H1 (cell line): ENCODE data around the gene RBMS1. TPM values are rescaled to one million over a fixed set of nuclear protein-coding genes. Genes with fewer than 3 reads are reported as not detected.

Source experiments
- CTCF ChIA-PET: fragments of 300-600 bp; sonication (Branson Sonifier 250); formaldehyde crosslinking; loops from one replicate; lab custom pipeline; 2021; ENCODE audit not compliant: partially characterized antibody; lab: Charles Lee
- POLR2A ChIA-PET: fragments of 300-600 bp; sonication (Branson Sonifier 250); formaldehyde crosslinking; loops from one replicate; lab custom pipeline; 2021; ENCODE audit warnings: inconsistent platforms; ENCODE audit not compliant: partially characterized antibody; lab: Charles Lee
- DNase-seq, 2 experiments: peaks; one replicate each; pipeline versions ENCODE4 v3.0.0 to v3.0.0-alpha.2; 2010 to 2022; ENCODE audit warnings: low spot score in 2 of 2, low read depth in 1 of 2, mixed read lengths in 1 of 2
- FAIRE-seq: peaks from 2 replicates; lab custom pipeline; 2011; peaks lifted over from hg19 to GRCh38; lab: Jason Lieb, UNC
- H2AFZ ChIP-seq: 2 replicates; pipeline ENCODE4 v1.8.1; 2012; ENCODE audit warnings: low read length, inconsistent platforms
- H2AK5ac ChIP-seq: 2 replicates; pipeline ENCODE4 v1.6.1; 2013; ENCODE audit warnings: low read depth, low read length
- H2BK120ac ChIP-seq: replicated peaks from 2 replicates; pipeline ENCODE3; 2013; ENCODE audit warnings: low read depth, low read length, inconsistent platforms
- H2BK12ac ChIP-seq: 2 replicates; pipeline ENCODE4 v1.6.1; 2013; ENCODE audit warnings: low read depth, low read length
- H2BK15ac ChIP-seq: 2 replicates; pipeline ENCODE4 v1.6.1; 2013; ENCODE audit warnings: low read length
- H2BK20ac ChIP-seq: 2 replicates; pipeline ENCODE4 v1.6.1; 2013; ENCODE audit warnings: low read length
- H2BK5ac ChIP-seq: 2 replicates; pipeline ENCODE4 v1.6.1; 2013; ENCODE audit warnings: low read depth, low read length
- H3K14ac ChIP-seq: 2 replicates; pipeline ENCODE4 v1.6.1; 2013; ENCODE audit warnings: inconsistent platforms; ENCODE audit not compliant: insufficient read length
- H3K18ac ChIP-seq: 2 replicates; pipeline ENCODE4 v1.6.1; 2013; ENCODE audit warnings: low read length; ENCODE audit errors: extremely low read depth
- H3K23ac ChIP-seq: 2 replicates; pipeline ENCODE4 v1.6.1; 2013; ENCODE audit warnings: inconsistent platforms; ENCODE audit not compliant: insufficient read length
- H3K23me2 ChIP-seq: 2 replicates; pipeline ENCODE4 v1.6.1; 2013; ENCODE audit warnings: low read depth, low read length
- H3K27ac ChIP-seq: 2 replicates; pipeline ENCODE4 v1.6.1; 2011; ENCODE audit warnings: low read depth, low read length, inconsistent platforms
- H3K27me3 ChIP-seq, 4 experiments: replicated peaks in 1 of 4; 1 replicate in 1 of 4; 2 replicates in 3 of 4; pipeline versions ENCODE4 v1.6.1 to v1.8.1; 2011 to 2013; ENCODE audit warnings: low read length in 3 of 4, mild to moderate bottlenecking in 3 of 4, inconsistent platforms in 2 of 4, mixed read lengths in 2 of 4, moderate library complexity in 1 of 4; ENCODE audit not compliant: control insufficient read depth in 3 of 4, insufficient read depth in 3 of 4; ENCODE audit errors: extremely low read depth in 1 of 4
- H3K36me3 ChIP-seq, 4 experiments: 2 replicates each; pipeline versions ENCODE4 v1.6.1 to v1.8.1; 2011 to 2013; ENCODE audit warnings: mild to moderate bottlenecking in 4 of 4, low read length in 3 of 4, moderate library complexity in 2 of 4, control low read depth in 1 of 4, inconsistent platforms in 1 of 4; ENCODE audit not compliant: insufficient read depth in 4 of 4, control insufficient read depth in 2 of 4
- H3K4ac ChIP-seq: replicated peaks from 2 replicates; pipeline ENCODE3; 2013; ENCODE audit warnings: low read length, low read depth, mixed read lengths, inconsistent platforms; ENCODE audit not compliant: insufficient read length
- H3K4me1 ChIP-seq, 4 experiments: replicated peaks in 1 of 4; 1 replicate in 1 of 4; 2 replicates in 3 of 4; pipeline versions ENCODE4 v1.6.1 to v1.8.1; 2011 to 2013; ENCODE audit warnings: low read length in 3 of 4, inconsistent platforms in 2 of 4, mixed read lengths in 1 of 4; ENCODE audit not compliant: insufficient read depth in 4 of 4, control insufficient read depth in 3 of 4
- H3K4me2 ChIP-seq, 2 experiments: 2 replicates each; pipeline versions ENCODE4 v1.6.1 to v1.8.1; 2011 to 2013; ENCODE audit warnings: low read depth in 2 of 2, low read length in 2 of 2, control low read depth in 1 of 2, inconsistent platforms in 1 of 2, mild to moderate bottlenecking in 1 of 2; ENCODE audit not compliant: insufficient read depth in 1 of 2
- H3K4me3 ChIP-seq, 4 experiments: fragments of 200-600, 300-600 bp in 1 of 4; sonication (generic), shearing (Covaris generic), sonication (Bioruptor Twin) in 1 of 4; 2 replicates each; pipeline versions ENCODE4 v1.5.1 to v1.8.1; 2011 to 2016; ENCODE audit warnings: low read length in 4 of 4, low read depth in 3 of 4, control low read depth in 2 of 4, inconsistent platforms in 2 of 4, mild to moderate bottlenecking in 2 of 4, mixed read lengths in 1 of 4, moderate library complexity in 1 of 4; ENCODE audit not compliant: insufficient read depth in 2 of 4; ENCODE audit errors: extremely low read depth in 1 of 4
- H3K56ac ChIP-seq: replicated peaks from 2 replicates; pipeline ENCODE3; 2013; ENCODE audit warnings: low read depth, mild to moderate bottlenecking, mixed read lengths, low read length, inconsistent platforms; ENCODE audit not compliant: insufficient read length
- H3K79me1 ChIP-seq: 2 replicates; pipeline ENCODE4 v1.6.1; 2013; ENCODE audit warnings: low read depth, low read length, control low read depth
- H3K79me2 ChIP-seq, 2 experiments: 2 replicates each; pipeline versions ENCODE4 v1.6.1 to v1.8.1; 2012 to 2013; ENCODE audit warnings: low read length in 2 of 2, mild to moderate bottlenecking in 2 of 2, inconsistent platforms in 1 of 2; ENCODE audit not compliant: insufficient read depth in 2 of 2, control insufficient read depth in 1 of 2
- H3K9ac ChIP-seq, 4 experiments: replicated peaks in 1 of 4; 1 replicate in 1 of 4; 2 replicates in 3 of 4; pipeline versions ENCODE4 v1.6.1 to v1.8.1; 2011 to 2013; ENCODE audit warnings: low read depth in 3 of 4, low read length in 3 of 4, control low read depth in 2 of 4, mild to moderate bottlenecking in 2 of 4, moderate library complexity in 2 of 4, inconsistent platforms in 1 of 4; ENCODE audit errors: extremely low read depth in 1 of 4
- H3K9me3 ChIP-seq, 2 experiments: 2 replicates each; pipeline versions ENCODE4 v1.6.1 to v1.8.1; 2012 to 2013; ENCODE audit warnings: mild to moderate bottlenecking in 2 of 2, moderate library complexity in 2 of 2, control low read depth in 1 of 2, inconsistent platforms in 1 of 2, low read depth in 1 of 2, low read length in 1 of 2, mixed read lengths in 1 of 2; ENCODE audit not compliant: insufficient read depth in 2 of 2
- H4K20me1 ChIP-seq, 2 experiments: replicated peaks in 1 of 2; 2 replicates each; pipeline versions ENCODE3 to v1.8.1; 2011 to 2013; ENCODE audit warnings: inconsistent platforms in 2 of 2, low read length in 2 of 2, mild to moderate bottlenecking in 1 of 2; ENCODE audit not compliant: insufficient read depth in 2 of 2, control insufficient read depth in 1 of 2
- H4K5ac ChIP-seq: 2 replicates; pipeline ENCODE4 v1.6.1; 2013; ENCODE audit warnings: low read length, low read depth, mixed read lengths, inconsistent platforms; ENCODE audit not compliant: insufficient read length
- H4K8ac ChIP-seq: 2 replicates; pipeline ENCODE4 v1.8.0; 2013; ENCODE audit warnings: mild to moderate bottlenecking, moderate library complexity, low read length, inconsistent platforms; ENCODE audit not compliant: insufficient read depth; ENCODE audit errors: extremely low read depth
- H4K91ac ChIP-seq: replicated peaks from 2 replicates; pipeline ENCODE3; 2013; ENCODE audit warnings: low read length, mixed read lengths, inconsistent platforms; ENCODE audit not compliant: insufficient read length
- BCL11A ChIP-seq, 2 experiments: IDR thresholded peaks; one replicate each; pipeline ENCODE4 v1.6.1; 2011; ENCODE audit warnings: low read depth in 2 of 2, low read length in 2 of 2, mild to moderate bottlenecking in 2 of 2
- CBX5 ChIP-seq: fragments of 300-800, 300-1000 bp; sonication (generic); IDR thresholded peaks from 2 replicates; pipeline ENCODE4 v1.7.1; 2016; ENCODE audit warnings: antibody characterized with exemption, low read length, low read depth
- CHD2 ChIP-seq: IDR thresholded peaks from 2 replicates; pipeline ENCODE4 v1.6.1; 2012; ENCODE audit warnings: low read length, improper control_type of control experiment
- EGR1 ChIP-seq: IDR thresholded peaks from 2 replicates; pipeline ENCODE4 v1.6.1; 2011; ENCODE audit warnings: low read depth, low read length, borderline replicate concordance
- HDAC6 ChIP-seq: IDR thresholded peaks from one replicate; pipeline ENCODE4 v1.7.1; 2012; ENCODE audit warnings: low read depth, mild to moderate bottlenecking, inconsistent platforms, low read length, moderate library complexity
- JUN ChIP-seq: IDR thresholded peaks from 2 replicates; pipeline ENCODE4 v1.6.1; 2011; ENCODE audit warnings: low read depth, mild to moderate bottlenecking, improper control_type of control experiment, low read length
- NANOG ChIP-seq: IDR thresholded peaks from 2 replicates; pipeline ENCODE4 v1.6.1; 2011; ENCODE audit warnings: low read length, low read depth, mild to moderate bottlenecking, inconsistent platforms; ENCODE audit not compliant: insufficient read depth, poor library complexity, severe bottlenecking
- SP2 ChIP-seq: IDR thresholded peaks from 2 replicates; pipeline ENCODE4 v1.6.1; 2012; ENCODE audit warnings: mild to moderate bottlenecking, low read length, inconsistent platforms
- TAF7 ChIP-seq: optimal IDR thresholded peaks from 2 replicates; pipeline ENCODE3; 2011; ENCODE audit warnings: low read depth, mild to moderate bottlenecking, inconsistent platforms, low read length, moderate library complexity, borderline replicate concordance
- TEAD4 ChIP-seq: IDR thresholded peaks from 2 replicates; pipeline ENCODE4 v1.6.1; 2012; ENCODE audit warnings: low read depth, low read length, inconsistent platforms, mixed read lengths
- whole genome bisulfite sequencing, 2 experiments: shearing (Covaris generic) in 1 of 2; methylation state at CpG; one replicate each; pipeline versions ENCODE4 v1.1.6 to v1.1.7; 2013 to 2015; ENCODE audit warnings: low lambda C conversion rate in 2 of 2, mixed read lengths in 2 of 2, inconsistent platforms in 1 of 2, low coverage in 1 of 2, missing lambda C conversion rate in 1 of 2; ENCODE audit not compliant: insufficient replicate concordance in 2 of 2, insufficient coverage in 1 of 2, insufficient read length in 1 of 2; ENCODE audit errors: extremely low coverage in 1 of 2, missing lambda C conversion rate in 1 of 2; 5-methylcytosine and 5-hydroxymethylcytosine counted together
- polyA plus RNA-seq, 7 experiments: library from polyadenylated mRNA; depleted of rRNA in 3 of 7; stranded (reverse) in 5 of 7; unstranded in 2 of 7; fragments of >200 nt in 5 of 7; fragments of 200-250 nt in 2 of 7; gene quantifications; 1 replicate in 5 of 7; 2 replicates in 1 of 7; 4 replicates in 1 of 7; pipeline versions ENCODE4 v1.2.1 to v1.2.3, GENCODE V29; 2011 to 2013; ENCODE audit warnings: missing spikeins in 2 of 7, mixed read lengths in 2 of 7
- total RNA-seq: library from RNA; stranded (reverse); fragmentation: NEBNext Ultra II Directional; extraction: Animal tissue kit (Norgen Biotek cat#: 25700); gene quantifications from 2 replicates; pipeline ENCODE4 v1.2.1, GENCODE V29; 2021
- TF ChIP-seq, protein P1 (sequence below): IDR thresholded peaks from 2 replicates; pipeline ENCODE4 v1.6.1; 2012; ENCODE audit warnings: inconsistent platforms

Gene RBMS1
- total and polyA plus RNA-seq, 2 of the 8 experiments (the other 6 are each of a cell fraction or from before 2014, with no cell fraction given) = 53.7 to 60.0 TPM

- Histone ChIP-seq H3K4me1 (peaks cover 0 to 4% (median 2%) of the 10 kb centered on the region in 4 experiments; a peak in 2 of 7 replicates), H2AK5ac (no peak overlapping the region), H3K4me2 (no peak overlapping the region), H2BK120ac (no peak overlapping the region), H2BK12ac (no peak overlapping the region), H3K9ac (no peak overlapping the region), H3K4ac (no peak overlapping the region), H4K20me1 (no peaks in the 10 kb centered on the region), H4K5ac (no peak overlapping the region), H3K23me2 (peaks cover 4% of the 10 kb centered on the region; the same call in 1 of the 2 replicates), H3K27ac (no peak overlapping the region), H3K79me1 (no peaks in the 10 kb centered on the region), H3K79me2 (no peaks in the 10 kb centered on the region), H3K27me3 (no peaks in the 10 kb centered on the region), H3K14ac (no peak overlapping the region), H3K56ac (no peak overlapping the region), H4K8ac (no peak overlapping the region), H2BK5ac (no peak overlapping the region), H2AFZ (no peak overlapping the region), H3K4me3 (no peak overlapping the region), H4K91ac (no peak overlapping the region), H2BK20ac (no peak overlapping the region), H3K18ac (no peak overlapping the region), H3K9me3 (no peaks in the 10 kb centered on the region), H3K36me3 (no peaks in the 10 kb centered on the region; a peak in 1 of 8 replicates), H3K23ac (no peak overlapping the region), H2BK15ac (no peak overlapping the region)
- no peak for DNase-seq
- POLR2A ChIA-PET = no interaction called here
- CTCF ChIA-PET = interaction anchor here (0.6 kb wide), 2 partner anchors 90 to 119 kb away, joined by 4 read pairs; no protein-coding TSS in a partner anchor
- FAIRE-seq = no peak
- no peak for TF ChIP-seq EGR1
- TF ChIP-seq SP2 = no peak
- TF ChIP-seq TEAD4 = no peak
- TF ChIP-seq CHD2 = no peak
- TF ChIP-seq JUN = no peak
- TF ChIP-seq CBX5 = no peak
- no peak for TF ChIP-seq BCL11A (IDR thresholded peaks at IDR 0.05; ENCODE audit: low read depth in 2 of 2, low read length in 2 of 2)
- TF ChIP-seq, protein P1, sequence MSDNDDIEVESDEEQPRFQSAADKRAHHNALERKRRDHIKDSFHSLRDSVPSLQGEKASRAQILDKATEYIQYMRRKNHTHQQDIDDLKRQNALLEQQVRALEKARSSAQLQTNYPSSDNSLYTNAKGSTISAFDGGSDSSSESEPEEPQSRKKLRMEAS = no peak
- TF ChIP-seq TAF7 = no peak
- TF ChIP-seq NANOG = no peak
- no peak for TF ChIP-seq HDAC6
- 91% methylated on average over 5 of the region's 5 CpGs; no CpG with 5 or more reads in 1 of the 2 experiments for WGBS, 2 experiments
These were observed 4.5 kb upstream of the RBMS1 start for GRCh38 chr2:160498137-160498536.
